Cerebellar nuclear complex (tissue), 1 donor: ENCODE measurements around the gene FAM222A.

ENCODE experiments used
- DNase-seq, 2 experiments: peaks; one replicate each; lab custom pipeline; 2025; lab: John Stamatoyannopoulos, UW

Gene FAM222A

DNA sequence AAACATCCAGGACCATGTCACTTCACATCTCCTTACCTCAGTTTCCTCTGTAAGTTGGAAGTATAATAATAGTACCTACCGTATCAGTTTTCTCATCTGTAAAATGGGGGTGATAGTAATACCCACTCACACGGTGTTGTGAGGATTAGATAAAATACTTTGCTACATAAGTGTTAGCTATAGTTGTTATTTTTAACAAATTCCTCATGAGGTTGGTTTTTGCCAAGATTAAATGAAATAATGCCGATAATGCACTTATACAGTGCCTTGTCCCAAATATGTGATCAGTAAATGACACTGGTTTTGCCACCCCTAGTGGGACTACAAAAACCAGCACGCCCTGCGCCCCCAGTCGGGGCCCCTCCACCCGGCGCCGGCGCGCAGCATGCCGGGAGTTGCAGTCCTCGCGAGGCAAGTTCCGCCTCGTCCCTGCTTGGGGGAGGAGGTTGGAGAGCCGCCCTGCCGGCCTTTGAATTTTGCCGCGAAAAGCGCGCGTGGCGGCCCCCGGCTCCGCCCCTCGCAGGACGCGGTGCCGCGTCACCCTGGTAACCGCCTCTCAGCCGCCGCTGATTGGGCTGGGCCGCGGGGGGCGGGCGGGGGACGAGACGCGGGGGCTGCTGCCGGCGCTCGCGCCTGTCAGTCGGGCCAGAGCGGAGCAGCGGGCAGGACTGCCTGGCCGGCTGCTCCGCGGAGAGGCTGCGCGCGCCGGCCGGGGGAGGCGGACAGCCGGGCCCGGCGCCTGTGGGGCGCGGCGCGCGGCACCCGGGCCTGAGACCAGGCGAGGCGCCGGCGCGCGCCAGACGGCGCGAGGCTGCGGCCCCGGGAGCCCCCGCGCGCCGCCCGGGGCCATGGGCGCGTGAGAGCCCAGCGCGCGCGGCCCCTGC is at the start of gene FAM222A:
Gene FAM222A (plus strand): TSS at position 639 of the 884 bp plus-strand sequence. CDS start 30,322 bp downstream, outside the sequence.
- DNase-seq: peak; percentile 92 to 93

DNA sequence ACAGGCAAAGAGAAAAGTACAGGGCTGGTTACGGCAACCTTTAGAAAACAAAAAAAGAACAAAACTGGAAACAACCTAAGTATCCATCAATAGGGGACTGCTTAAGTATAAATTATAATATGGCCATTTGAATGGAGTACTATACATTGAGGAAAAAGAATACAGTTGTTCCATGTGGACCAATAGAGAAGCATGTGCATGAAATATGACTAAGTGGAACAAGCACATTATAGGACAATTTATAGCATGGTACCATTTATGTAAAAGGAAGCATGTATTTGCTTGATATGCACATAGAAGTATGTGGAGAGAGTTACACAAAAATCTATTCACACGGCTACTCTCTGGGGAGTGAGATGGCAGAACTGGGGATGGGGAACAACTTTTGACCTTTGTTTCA is 49.2 kb upstream of the FAM222A start:
- no peak for DNase-seq

- no peak for DNase-seq
These were observed 47.6 kb upstream of the FAM222A start for GRCh38 chr12:109666068-109666467.

GRCh38 chr12:109670731-109671130 is 42.9 kb upstream of the FAM222A start:
- no peak for DNase-seq

DNA sequence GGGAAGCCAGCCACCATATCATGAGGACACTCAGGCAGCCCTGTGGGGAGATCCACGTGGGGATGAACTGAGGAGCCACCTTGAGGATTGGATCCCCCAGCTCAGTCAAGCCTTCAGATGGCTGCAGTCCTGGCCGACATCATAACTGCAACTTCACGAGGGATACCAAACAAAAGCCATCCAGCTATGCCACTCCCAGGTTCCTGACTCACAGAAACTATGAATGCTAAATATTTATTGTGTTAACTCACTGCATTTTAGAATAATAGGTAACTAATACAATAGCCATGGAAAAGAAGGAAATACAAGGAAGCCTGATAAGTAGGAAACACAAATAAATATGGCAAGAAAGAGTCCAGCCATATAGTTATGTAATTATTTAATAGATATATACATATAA is 42.1 kb upstream of the FAM222A start:
- DNase-seq: no peak

DNA sequence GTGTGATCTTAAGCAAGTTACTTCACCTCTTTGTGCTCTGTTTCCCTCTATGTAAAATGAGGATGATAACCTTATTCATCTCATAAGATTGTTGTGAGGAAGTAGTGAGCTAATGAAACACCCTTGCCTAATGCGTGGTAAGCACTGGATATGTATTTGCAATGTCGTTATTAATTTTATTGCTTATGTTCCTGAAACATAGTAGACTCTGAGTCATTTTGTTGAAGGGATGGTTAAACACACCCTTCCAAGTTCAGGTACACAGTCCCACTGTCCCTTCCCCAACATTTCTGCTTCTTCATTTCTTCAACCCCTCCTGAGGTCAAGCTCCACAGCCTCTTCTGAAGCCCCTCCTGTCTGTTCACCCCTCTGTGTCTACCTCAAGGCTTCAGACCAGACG is 40.2 kb upstream of the FAM222A start:
- DNase-seq: no peak

DNA sequence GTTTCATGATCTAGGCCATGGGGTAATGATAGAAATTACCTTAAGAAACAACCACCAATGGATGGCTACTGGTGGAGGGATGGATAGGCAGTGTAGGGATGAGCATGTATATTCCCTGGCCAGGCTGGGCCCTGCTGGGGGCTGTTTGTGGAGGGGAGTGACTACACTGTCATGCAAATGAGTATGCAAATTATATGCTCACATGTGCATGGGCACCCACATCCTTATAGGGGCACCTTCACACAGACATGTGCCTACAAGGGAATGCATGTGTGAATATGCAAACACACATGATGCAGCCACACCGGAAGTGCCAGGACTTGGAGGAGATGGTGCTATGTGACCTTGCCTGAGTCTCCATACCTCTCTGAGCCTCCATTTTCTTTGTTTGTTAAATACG is 39.7 kb upstream of the FAM222A start:
- no peak for DNase-seq

DNA sequence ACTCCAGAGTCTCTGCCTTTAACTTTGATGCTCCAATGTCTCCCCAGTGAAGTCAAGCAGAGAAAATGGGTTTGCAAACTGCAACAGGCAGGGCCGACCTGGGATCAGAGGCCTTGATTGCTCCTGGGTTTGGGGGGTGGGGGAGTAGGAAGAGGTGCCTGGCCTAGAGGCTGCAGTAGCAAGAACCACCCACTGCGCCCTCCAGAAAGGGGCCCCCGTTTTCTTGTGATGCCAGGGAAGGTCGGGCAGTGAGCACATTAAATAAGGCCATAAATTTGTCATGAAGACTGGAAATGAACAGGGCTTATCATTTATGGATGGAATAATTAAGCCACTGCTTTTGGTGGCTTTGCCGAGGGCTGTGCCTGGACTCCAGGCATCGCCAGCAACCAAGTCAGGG is 38.2 kb upstream of the FAM222A start:
- no peak for DNase-seq

GRCh38 chr12:109677279-109677691 is 36.3 kb upstream of the FAM222A start:
- DNase-seq: no peak

DNA sequence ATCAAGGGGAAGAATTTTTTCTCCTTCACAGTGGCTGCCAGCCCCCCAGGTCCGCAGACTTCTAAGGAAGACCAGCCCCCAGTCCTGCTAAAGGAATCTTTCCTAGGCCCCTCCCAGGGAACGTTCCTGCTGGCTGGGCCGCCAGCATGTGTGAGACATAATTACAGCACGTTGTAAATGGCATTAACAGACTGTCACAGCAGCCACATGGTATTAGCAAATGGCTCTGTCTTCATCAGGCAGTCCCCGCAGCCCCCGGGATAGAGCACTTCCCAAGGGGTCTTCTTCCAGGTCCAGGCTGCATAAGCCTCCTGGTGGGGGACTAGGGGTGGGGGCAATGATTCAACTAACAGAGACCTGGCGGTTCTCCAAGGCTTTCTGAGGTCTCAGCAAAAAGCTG is 34.9 kb upstream of the FAM222A start:
- DNase-seq: no peak

- no peak for DNase-seq
These were observed 33.9 kb upstream of the FAM222A start for GRCh38 chr12:109679501-109680263.

DNA sequence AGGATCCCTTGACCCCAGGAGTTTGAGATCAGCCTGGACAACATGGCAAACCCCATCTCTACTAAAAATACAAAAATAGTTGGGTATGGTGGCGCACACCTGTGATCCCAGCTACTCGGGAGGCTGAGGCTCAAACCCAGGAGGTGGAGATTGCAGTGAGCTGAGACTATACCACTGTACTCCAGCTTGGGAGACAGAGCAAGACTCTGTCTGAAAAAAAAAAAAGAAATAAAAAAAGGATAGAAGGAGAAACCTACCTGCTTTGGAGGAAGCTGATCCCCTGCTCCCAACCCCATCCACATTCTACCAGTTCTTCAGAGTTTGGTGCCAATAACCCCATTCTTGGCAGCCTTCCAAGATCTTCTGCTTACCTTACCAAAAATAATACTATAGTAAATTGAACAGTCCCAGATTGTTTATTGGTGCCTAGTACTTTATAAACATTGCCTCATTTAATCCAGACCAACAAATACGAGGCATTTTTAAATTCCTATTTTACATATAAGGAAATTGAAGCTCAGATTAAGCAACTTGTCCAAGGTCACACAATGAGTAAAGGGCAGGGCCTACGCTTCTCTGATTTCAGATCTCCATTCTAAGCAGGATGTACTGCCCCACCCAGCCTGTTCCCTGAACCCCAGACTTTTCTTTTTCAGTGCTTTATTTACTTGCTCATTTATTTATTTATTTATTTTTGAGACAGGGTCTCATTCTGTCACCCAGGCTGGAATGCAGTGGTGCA is 33.2 kb upstream of the FAM222A start:
- no peak for DNase-seq

DNA sequence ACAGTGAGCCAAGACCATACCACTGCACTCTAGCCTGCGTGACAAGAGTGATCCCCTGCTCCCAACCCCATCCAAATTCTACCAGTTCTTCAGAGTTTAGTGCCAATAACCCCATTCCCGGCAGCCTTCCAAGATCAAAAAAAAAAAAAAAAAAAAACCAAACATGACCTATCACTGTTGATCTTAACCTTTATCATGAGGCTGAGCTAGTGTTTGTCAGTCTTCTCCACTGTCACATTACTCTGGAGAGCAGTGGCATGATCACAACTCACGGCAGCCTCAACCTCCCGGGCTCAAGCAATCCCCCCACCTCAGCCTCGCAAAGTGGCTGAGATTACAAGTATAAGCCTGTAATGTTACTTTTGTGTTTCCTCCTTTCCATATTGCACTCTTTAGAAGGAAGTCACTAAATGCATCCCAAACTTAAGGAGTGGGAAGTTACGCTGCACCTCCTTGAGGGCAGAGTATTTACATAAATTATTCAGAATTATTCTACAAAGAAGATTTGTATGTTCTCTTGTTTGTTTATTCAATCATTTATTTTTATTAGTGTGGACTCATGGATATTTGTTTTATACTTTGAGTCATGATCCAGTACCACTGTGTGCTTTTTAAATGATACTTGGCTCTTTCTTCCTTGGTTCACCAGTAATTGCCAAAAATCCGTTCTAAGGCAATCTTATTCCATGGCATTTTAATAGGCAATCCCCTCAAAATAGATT is 31.5 kb upstream of the FAM222A start:
- no peak for DNase-seq

DNA sequence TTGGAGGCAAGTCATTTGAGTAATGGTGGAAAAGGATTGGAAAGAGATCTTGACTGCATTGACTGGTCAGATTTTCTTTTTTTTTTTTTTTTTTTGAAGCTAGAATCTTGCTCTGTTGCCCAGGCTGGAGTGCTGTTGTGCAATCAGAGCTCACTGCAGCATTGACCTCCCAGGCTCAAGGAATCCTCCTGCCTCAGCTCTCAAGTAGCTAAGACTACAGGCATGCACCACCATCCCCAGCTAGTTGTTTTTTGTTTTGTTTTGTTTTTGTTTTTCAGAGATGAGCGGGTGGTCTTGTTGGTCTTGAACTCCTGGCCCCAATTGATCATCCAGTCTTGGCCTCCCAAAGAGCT is 30.9 kb upstream of the FAM222A start:
- DNase-seq: no peak

GRCh38 chr12:109683316-109683715 is 30.3 kb upstream of the FAM222A start:
- DNase-seq: no peak

GRCh38 chr12:109685574-109686447 is 27.8 kb upstream of the FAM222A start:
- no peak for DNase-seq

DNA sequence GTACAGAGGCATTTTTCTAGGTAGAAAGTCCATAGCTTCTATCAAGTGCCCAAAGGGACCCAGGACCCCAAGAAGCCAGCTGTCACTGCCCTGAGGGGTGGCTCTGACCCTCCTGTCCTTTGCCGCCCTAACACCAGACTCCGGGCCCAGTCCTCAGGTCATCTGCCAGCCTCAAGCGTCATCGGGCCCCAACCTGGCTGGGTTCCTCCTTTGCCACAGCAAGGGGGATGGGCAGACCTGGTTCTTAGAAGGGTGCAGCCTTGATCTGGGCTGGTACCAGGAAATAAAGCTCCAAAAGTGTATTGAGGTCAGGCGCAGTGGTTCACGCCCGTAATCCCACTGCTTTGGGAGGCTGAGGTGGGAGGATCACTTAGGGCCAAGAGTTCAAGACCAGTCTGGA is 27.1 kb upstream of the FAM222A start:
- DNase-seq: no peak

DNA sequence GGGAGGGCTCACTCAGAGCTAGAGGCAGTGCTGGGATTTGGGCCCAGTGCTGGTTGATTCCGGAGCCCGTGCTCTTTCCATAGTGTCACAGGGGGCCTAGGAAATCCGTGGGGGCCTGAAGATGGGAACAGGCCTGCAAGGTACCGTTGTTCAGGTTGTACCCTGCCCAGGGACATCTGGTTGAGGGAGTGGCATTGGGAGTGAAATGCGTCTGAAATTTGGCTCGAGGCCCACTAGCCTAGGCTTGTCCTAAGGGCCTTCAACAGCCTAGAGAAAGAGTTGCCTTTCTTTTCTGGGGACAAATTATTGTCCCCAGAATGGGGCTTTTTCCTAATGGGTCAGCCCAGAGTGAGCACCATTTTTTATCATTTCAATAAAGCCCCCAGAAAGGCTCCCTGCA is 26.4 kb upstream of the FAM222A start:
- no peak for DNase-seq

- DNase-seq: no peak
These were observed 24.2 kb upstream of the FAM222A start for GRCh38 chr12:109689426-109689825.

- no peak for DNase-seq
These were observed 20.5 kb upstream of the FAM222A start for GRCh38 chr12:109693160-109693559.
